ENCODE measurements around the gene TMEM178B.

- TF ChIP-seq POLR2AphosphoS5 (IDR thresholded peaks at IDR 0.05; ENCODE audit: control insufficient read depth, insufficient read depth, low read depth, low read length) (no peak), POLR2A (conservative IDR thresholded peaks at IDR 0.05) (no peak), CBX2 (IDR thresholded peaks at IDR 0.05; ENCODE audit: insufficient read depth, low read length, poor library complexity, severe bottlenecking) (no peak), NBN (IDR thresholded peaks at IDR 0.05; ENCODE audit: low read depth) (no peak), EZH2 (IDR thresholded peaks at IDR 0.05; ENCODE audit: borderline replicate concordance, low read depth, low read length) (no peak), JUND (IDR thresholded peaks at IDR 0.05; ENCODE audit: borderline replicate concordance, low read depth, low read length) (no peak), JUND (tag; IDR thresholded peaks at IDR 0.05; ENCODE audit: borderline replicate concordance, low read depth, low read length) (no peak), ZNF140 (CRISPR knock-in tag; IDR thresholded peaks at IDR 0.05) (no peak), CREB1 (IDR thresholded peaks at IDR 0.05) (no peak), CREB1 (CRISPR knock-in tag; IDR thresholded peaks at IDR 0.05) (no peak), SMAD4 (CRISPR knock-in tag; conservative IDR thresholded peaks at IDR 0.05) (no peak), FOXA1 (IDR thresholded peaks at IDR 0.05; ENCODE audit: borderline replicate concordance) (no peak), CAMTA2 (CRISPR knock-in tag; conservative IDR thresholded peaks at IDR 0.05) (no peak), ZNF24 (IDR thresholded peaks at IDR 0.05) (no peak)
- TF ChIP-seq, protein P1, sequence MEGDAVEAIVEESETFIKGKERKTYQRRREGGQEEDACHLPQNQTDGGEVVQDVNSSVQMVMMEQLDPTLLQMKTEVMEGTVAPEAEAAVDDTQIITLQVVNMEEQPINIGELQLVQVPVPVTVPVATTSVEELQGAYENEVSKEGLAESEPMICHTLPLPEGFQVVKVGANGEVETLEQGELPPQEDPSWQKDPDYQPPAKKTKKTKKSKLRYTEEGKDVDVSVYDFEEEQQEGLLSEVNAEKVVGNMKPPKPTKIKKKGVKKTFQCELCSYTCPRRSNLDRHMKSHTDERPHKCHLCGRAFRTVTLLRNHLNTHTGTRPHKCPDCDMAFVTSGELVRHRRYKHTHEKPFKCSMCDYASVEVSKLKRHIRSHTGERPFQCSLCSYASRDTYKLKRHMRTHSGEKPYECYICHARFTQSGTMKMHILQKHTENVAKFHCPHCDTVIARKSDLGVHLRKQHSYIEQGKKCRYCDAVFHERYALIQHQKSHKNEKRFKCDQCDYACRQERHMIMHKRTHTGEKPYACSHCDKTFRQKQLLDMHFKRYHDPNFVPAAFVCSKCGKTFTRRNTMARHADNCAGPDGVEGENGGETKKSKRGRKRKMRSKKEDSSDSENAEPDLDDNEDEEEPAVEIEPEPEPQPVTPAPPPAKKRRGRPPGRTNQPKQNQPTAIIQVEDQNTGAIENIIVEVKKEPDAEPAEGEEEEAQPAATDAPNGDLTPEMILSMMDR (IDR thresholded peaks at IDR 0.05 in 2 of 3, conservative IDR thresholded peaks at IDR 0.05 in 1 of 3; ENCODE audit: insufficient read depth in 2 of 3, low read depth in 1 of 3, low read length in 3 of 3), result no peak
- TF ChIP-seq, protein P2, sequence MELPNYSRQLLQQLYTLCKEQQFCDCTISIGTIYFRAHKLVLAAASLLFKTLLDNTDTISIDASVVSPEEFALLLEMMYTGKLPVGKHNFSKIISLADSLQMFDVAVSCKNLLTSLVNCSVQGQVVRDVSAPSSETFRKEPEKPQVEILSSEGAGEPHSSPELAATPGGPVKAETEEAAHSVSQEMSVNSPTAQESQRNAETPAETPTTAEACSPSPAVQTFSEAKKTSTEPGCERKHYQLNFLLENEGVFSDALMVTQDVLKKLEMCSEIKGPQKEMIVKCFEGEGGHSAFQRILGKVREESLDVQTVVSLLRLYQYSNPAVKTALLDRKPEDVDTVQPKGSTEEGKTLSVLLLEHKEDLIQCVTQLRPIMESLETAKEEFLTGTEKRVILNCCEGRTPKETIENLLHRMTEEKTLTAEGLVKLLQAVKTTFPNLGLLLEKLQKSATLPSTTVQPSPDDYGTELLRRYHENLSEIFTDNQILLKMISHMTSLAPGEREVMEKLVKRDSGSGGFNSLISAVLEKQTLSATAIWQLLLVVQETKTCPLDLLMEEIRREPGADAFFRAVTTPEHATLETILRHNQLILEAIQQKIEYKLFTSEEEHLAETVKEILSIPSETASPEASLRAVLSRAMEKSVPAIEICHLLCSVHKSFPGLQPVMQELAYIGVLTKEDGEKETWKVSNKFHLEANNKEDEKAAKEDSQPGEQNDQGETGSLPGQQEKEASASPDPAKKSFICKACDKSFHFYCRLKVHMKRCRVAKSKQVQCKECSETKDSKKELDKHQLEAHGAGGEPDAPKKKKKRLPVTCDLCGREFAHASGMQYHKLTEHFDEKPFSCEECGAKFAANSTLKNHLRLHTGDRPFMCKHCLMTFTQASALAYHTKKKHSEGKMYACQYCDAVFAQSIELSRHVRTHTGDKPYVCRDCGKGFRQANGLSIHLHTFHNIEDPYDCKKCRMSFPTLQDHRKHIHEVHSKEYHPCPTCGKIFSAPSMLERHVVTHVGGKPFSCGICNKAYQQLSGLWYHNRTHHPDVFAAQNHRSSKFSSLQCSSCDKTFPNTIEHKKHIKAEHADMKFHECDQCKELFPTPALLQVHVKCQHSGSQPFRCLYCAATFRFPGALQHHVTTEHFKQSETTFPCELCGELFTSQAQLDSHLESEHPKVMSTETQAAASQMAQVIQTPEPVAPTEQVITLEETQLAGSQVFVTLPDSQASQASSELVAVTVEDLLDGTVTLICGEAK (IDR thresholded peaks at IDR 0.05), result no peak
- TF ChIP-seq, protein P2 (CRISPR knock-in tag; IDR thresholded peaks at IDR 0.05), result no peak
Measured at GRCh38 chr7:141128506-141128905, 54.6 kb downstream of the TMEM178B start.
